A673 (cell line): ENCODE measurements around the gene HSPA14. TPM values are rescaled to one million over a fixed set of nuclear protein-coding genes. Genes with fewer than 3 reads are reported as not detected.

Experiments
- BruUV-seq: library from RNA; stranded (reverse); fragments of 400-500 nt; replicated peaks from 2 replicates; lab custom pipeline; 2021; lab: Mats Ljungman, UMichigan
- CTCF ChIA-PET: fragments of 300-600 bp; sonication (Branson Sonifier 250); formaldehyde crosslinking; loops from one replicate; lab custom pipeline; 2022; ENCODE audit warnings: antibody characterized with exemption; lab: Charles Lee
- POLR2A ChIA-PET: fragments of 300-600 bp; sonication (Branson Sonifier 250); formaldehyde crosslinking; loops from one replicate; lab custom pipeline; 2022; ENCODE audit warnings: antibody characterized with exemption; ENCODE audit not compliant: low non-redundant PET; lab: Charles Lee
- DNase-seq: peaks from one replicate; pipeline ENCODE4 v3.0.0-alpha.2; 2015; ENCODE audit warnings: low spot score
- H3K27ac ChIP-seq: fragments of 200-600 bp; sonication (generic); 2 replicates; pipeline ENCODE4 v1.5.1; 2016; ENCODE audit warnings: mixed run types, low read depth, mild to moderate bottlenecking, mixed read lengths, antibody characterized with exemption, low read length; ENCODE audit not compliant: poor library complexity, severe bottlenecking
- H3K27me3 ChIP-seq: fragments of 200-600 bp; sonication (generic); replicated peaks from 2 replicates; pipeline ENCODE4 v1.6.1; 2017; ENCODE audit warnings: mixed run types, low read depth, mild to moderate bottlenecking, mixed read lengths, antibody characterized with exemption, low read length; ENCODE audit not compliant: insufficient read depth, poor library complexity
- H3K36me3 ChIP-seq: fragments of 200-600 bp; sonication (generic); 2 replicates; pipeline ENCODE4 v1.6.1; 2016; ENCODE audit warnings: mixed run types, mild to moderate bottlenecking, mixed read lengths, antibody characterized with exemption, low read length; ENCODE audit not compliant: insufficient read depth, poor library complexity, severe bottlenecking
- H3K4me1 ChIP-seq: fragments of 200-600 bp; sonication (generic); 2 replicates; pipeline ENCODE4 v1.6.1; 2017; ENCODE audit warnings: mixed run types, mild to moderate bottlenecking, mixed read lengths, antibody characterized with exemption, low read length; ENCODE audit not compliant: insufficient read depth, poor library complexity, severe bottlenecking
- H3K4me3 ChIP-seq: fragments of 200-600 bp; sonication (generic); 2 replicates; pipeline ENCODE4 v1.5.1; 2016; ENCODE audit warnings: low read depth, mixed run types, mild to moderate bottlenecking, mixed read lengths, low read length; ENCODE audit not compliant: poor library complexity, severe bottlenecking
- H3K9me3 ChIP-seq: fragments of 200-600 bp; sonication (generic); 2 replicates; pipeline ENCODE4 v1.6.1; 2016; ENCODE audit warnings: mixed run types, low read depth, mild to moderate bottlenecking, mixed read lengths, antibody characterized with exemption, low read length; ENCODE audit not compliant: poor library complexity, severe bottlenecking
- EZH2 ChIP-seq: fragments of 200-600 bp; sonication (generic); IDR thresholded peaks from 2 replicates; pipeline ENCODE4 v1.6.1; 2017; ENCODE audit warnings: borderline replicate concordance, low read depth, mild to moderate bottlenecking, mixed read lengths, antibody characterized with exemption, low read length; ENCODE audit not compliant: poor library complexity, severe bottlenecking
- intact Hi-C: fragments of 100-400 bp; cut with micrococcal nuclease; formaldehyde crosslinking; loops from one replicate; pipeline ENCODE4 v1.10.0; 2022; ENCODE audit not compliant: unreplicated experiment
- total RNA-seq: library from RNA; stranded (reverse); gene quantifications from 2 replicates; pipeline ENCODE4 v1.2.3, GENCODE V29; 2021
- TF ChIP-seq, protein P1 (sequence below): fragments of 300-800, 200-600 bp; sonication (generic); conservative IDR thresholded peaks from 2 replicates; pipeline ENCODE4 v1.5.1; 2017; ENCODE audit warnings: low read depth, mild to moderate bottlenecking, antibody characterized with exemption, low read length, moderate library complexity, mixed read lengths

Gene HSPA14
- total RNA-seq, 1 experiment from 2014 or later, result 46.9 TPM

DNA sequence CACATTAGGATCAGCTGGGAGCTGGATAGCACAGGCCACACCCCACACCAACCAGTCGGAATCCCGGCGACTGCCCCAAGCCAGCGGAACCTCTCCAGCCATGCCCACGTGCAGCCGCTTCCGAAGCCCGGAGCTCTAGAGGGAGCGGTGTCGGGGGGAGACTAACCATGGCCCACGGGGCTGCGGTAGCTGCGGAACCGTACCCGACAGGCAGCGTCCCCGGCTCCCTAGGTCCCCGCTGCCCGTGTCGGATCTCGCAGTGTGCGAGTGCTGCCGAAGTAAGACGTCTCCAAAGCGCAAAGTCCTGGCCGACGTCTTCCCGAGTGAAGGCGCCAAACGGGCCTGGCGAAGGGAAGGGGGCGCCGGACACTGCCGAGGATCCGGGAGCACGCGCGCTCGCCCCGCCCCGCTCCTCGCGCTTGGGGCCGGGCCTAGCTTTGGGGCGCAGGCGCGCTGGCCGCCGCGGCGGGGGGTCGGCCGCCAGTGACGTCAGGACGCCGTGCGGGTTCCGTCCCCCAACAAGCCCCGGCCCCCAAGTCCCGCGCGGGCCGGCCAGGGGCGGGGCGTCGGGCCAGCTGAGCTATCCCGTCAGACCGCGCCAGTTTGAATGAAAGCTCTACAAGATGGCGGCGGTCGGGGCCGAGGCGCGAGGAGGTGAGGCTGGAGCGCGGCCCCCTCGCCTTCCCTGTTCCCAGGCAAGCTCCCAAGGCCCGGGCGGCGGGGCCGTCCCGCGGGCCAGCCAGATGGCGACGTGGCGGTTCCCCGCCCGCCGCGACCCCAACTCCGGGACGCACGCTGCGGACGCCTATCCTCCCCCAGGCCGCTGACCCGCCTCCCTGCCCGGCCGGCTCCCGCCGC lies 40.4 kb downstream of the HSPA14 start, which contains the start of gene SUV39H2:
Gene SUV39H2 (plus strand): TSS at position 601 of the 858 bp plus-strand sequence. CDS start 23 bp downstream, at position 624.
- intact Hi-C loops, result loop anchor here (5.0 kb wide), 1 partner anchor 74 kb away; the partner anchor contains the start of gene DCLRE1C
- CTCF ChIA-PET, result interaction anchor here (0.6 to 1.3 kb wide), 4 partner anchors 40 to 481 kb away, joined by 3 to 4 read pairs (median 4); partner anchors contain the start of genes CDNF, HSPA14 and MSANTD7
- POLR2A ChIA-PET, result interaction anchor here (0.6 kb wide), 1 partner anchor 320 kb away, joined by 3 read pairs; no protein-coding TSS in a partner anchor
- H3K4me1 ChIP-seq, result peaks cover 8% of the 10 kb centered on the region
- no peaks in the 10 kb centered on the region for H3K9me3 ChIP-seq
- DNase-seq, result peak; percentile 97
- H3K4me3 ChIP-seq, result peak within 1 kb of the TSS; percentile 88
- TF ChIP-seq, protein P1, sequence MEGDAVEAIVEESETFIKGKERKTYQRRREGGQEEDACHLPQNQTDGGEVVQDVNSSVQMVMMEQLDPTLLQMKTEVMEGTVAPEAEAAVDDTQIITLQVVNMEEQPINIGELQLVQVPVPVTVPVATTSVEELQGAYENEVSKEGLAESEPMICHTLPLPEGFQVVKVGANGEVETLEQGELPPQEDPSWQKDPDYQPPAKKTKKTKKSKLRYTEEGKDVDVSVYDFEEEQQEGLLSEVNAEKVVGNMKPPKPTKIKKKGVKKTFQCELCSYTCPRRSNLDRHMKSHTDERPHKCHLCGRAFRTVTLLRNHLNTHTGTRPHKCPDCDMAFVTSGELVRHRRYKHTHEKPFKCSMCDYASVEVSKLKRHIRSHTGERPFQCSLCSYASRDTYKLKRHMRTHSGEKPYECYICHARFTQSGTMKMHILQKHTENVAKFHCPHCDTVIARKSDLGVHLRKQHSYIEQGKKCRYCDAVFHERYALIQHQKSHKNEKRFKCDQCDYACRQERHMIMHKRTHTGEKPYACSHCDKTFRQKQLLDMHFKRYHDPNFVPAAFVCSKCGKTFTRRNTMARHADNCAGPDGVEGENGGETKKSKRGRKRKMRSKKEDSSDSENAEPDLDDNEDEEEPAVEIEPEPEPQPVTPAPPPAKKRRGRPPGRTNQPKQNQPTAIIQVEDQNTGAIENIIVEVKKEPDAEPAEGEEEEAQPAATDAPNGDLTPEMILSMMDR, result no peak
- no peak for TF ChIP-seq EZH2
- no peaks in the 10 kb centered on the region for H3K27me3 ChIP-seq
- no peaks in the 10 kb centered on the region for H3K36me3 ChIP-seq
- no TSS peak for BruUV-seq
- H3K27ac ChIP-seq, result peak within 1 kb of the TSS; percentile 94

DNA sequence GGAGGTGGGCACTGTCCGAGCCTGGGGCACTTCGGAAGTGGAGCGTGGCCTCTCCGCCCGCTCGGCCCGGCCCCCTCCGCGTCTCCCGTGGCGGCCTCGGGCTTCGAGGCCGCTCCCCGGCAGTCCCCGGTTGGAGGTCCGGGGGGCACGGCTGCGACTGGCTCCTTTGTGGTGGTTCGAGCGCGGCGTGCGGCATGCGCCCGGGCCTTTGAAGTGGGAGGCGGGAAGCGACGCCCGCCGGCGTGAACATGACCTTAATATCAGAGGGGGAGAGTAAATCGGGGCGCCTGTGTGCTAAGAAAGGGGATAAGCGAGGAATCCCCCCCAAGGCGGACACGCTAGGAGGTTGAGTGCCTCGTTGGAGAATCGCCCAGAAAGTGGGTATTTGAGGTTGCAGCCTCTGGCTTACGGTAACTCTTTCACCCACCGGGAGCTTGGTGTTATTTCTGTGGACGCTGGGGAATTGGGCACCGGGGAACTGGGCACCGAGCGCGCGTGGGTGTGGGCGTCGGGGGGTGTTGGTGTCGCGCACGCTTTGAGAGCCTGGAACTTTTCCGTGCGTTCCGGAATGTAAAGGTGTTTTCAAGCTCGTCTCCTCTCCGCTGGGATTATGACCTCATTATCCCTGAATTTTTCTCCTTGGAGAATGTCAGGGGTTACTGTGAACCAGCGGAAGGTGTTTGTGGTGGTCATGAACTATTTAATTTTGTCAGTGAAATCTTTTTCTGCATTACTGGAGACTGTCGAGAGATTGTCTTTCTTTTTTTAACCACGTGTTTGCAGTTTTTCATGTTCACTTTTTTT lies 41.2 kb downstream of the HSPA14 start:
- H3K9me3 ChIP-seq, result no peaks in the 10 kb centered on the region
- CTCF ChIA-PET, result interaction anchor here (1.3 kb wide), 1 partner anchor 41 kb away, joined by 3 read pairs; the partner anchor contains the start of genes CDNF, HSPA14 and MSANTD7
- no TSS peak for BruUV-seq
- POLR2A ChIA-PET, result no interaction called here
- peaks cover 8% of the 10 kb centered on the region for H3K4me1 ChIP-seq
- TF ChIP-seq, protein P1, result no peak
- TF ChIP-seq EZH2, result no peak
- no peaks in the 10 kb centered on the region for H3K27me3 ChIP-seq
- H3K4me3 ChIP-seq, result peak overlapping the region; percentile 88
- intact Hi-C loops, result loop anchor here (5.0 kb wide), 1 partner anchor 73 kb away; the partner anchor contains the start of gene DCLRE1C
- peak; percentile 35 for DNase-seq
- H3K27ac ChIP-seq, result peak overlapping the region; percentile 94
- no peaks in the 10 kb centered on the region for H3K36me3 ChIP-seq

DNA sequence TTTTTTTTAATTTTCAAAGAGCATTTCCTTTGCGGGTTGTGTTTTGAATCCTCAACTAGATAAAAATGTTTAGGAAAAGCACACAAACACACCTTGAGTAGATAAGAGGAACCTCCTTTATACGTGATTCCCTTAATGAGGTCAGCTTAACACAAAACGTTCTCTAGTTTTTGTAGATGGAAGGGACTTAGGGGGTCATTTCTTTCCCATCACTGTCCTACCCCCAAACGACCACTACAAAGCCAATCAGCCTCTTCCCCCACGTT lies 41.8 kb downstream of the HSPA14 start:
- ChIA-PET CTCF (no interaction called here), POLR2A (interaction anchor here (0.6 kb wide), 1 partner anchor 9 kb away, joined by 3 read pairs; no protein-coding TSS in a partner anchor)
- TF ChIP-seq EZH2, result no peak
- TF ChIP-seq, protein P1, result no peak
- Histone ChIP-seq H3K27ac (peak overlapping the region; percentile 94), H3K36me3 (no peaks in the 10 kb centered on the region), H3K27me3 (no peaks in the 10 kb centered on the region), H3K9me3 (no peaks in the 10 kb centered on the region), H3K4me1 (peaks cover 8% of the 10 kb centered on the region), H3K4me3 (peak overlapping the region; percentile 88)
- intact Hi-C loops, result loop anchor here (5.0 kb wide), 1 partner anchor 72 kb away; the partner anchor contains the start of gene DCLRE1C
- DNase-seq, result no peak
- BruUV-seq, result TSS peak; percentile 59
